Heart left ventricle (tissue), 16 donors: ENCODE results near the gene ARMC10. TPM values are rescaled to one million over a fixed set of nuclear protein-coding genes. Genes with fewer than 3 reads are reported as not detected.
"Not testable (repeated sequence)": the region's sequence is repeated elsewhere in the genome, so short reads cannot be mapped to it uniquely, and the experiment has no call there.

Experiments
- ATAC-seq, 4 donors: fragments of 200-7000 bp; cut with Tn5 transposase; one replicate each; pipeline ENCODE4 v1.9.1; 2020 to 2022; ENCODE audit warnings: moderate library complexity in 4 of 4, mild to moderate bottlenecking in 3 of 4, moderate number of reproducible peaks in 1 of 4
- DNase-seq, 5 donors: peaks; one replicate each; pipeline ENCODE4 v3.0.0-alpha.2; 2020
- H3K27ac ChIP-seq, 12 donors: fragments of 200-600 bp; sonication (generic) in 4 of 12; one replicate each; pipeline versions ENCODE4 v1.5.0 to v1.8.0; 2016 to 2022; ENCODE audit warnings: mild to moderate bottlenecking in 2 of 12
- H3K27me3 ChIP-seq, 9 donors: fragments of 200-600 bp; sonication (generic) in 2 of 9; one replicate each; pipeline versions ENCODE4 v1.5.1 to v1.8.0; 2016 to 2022; ENCODE audit warnings: mild to moderate bottlenecking in 3 of 9
- H3K36me3 ChIP-seq, 9 donors: fragments of 200-600 bp; sonication (generic) in 2 of 9; one replicate each; pipeline versions ENCODE4 v1.5.0 to v1.8.0; 2018 to 2022; ENCODE audit warnings: mild to moderate bottlenecking in 2 of 9
- H3K4me1 ChIP-seq, 12 donors: fragments of 200-600 bp; sonication (generic) in 4 of 12; one replicate each; pipeline versions ENCODE4 v1.5.0 to v1.8.0; 2016 to 2022; ENCODE audit warnings: mild to moderate bottlenecking in 3 of 12
- H3K4me3 ChIP-seq, 12 donors: fragments of 200-600 bp; sonication (generic) in 4 of 12; one replicate each; pipeline versions ENCODE4 v1.5.0 to v1.8.0; 2017 to 2022; ENCODE audit warnings: mild to moderate bottlenecking in 9 of 12, moderate library complexity in 4 of 12
- H3K9me3 ChIP-seq, 12 donors: fragments of 200-600 bp; sonication (generic) in 4 of 12; one replicate each; pipeline versions ENCODE4 v1.5.0 to v1.8.0; 2016 to 2022; ENCODE audit warnings: mild to moderate bottlenecking in 1 of 12
- CTCF ChIP-seq, 12 donors: fragments of 200-600 bp; sonication (generic) in 4 of 12; IDR thresholded peaks; one replicate each; pipeline versions ENCODE4 v1.5.0 to v1.8.0; 2018 to 2022; ENCODE audit warnings: antibody characterized with exemption in 12 of 12, mild to moderate bottlenecking in 5 of 12
- POLR2A ChIP-seq, 2 donors: fragments of 450-650 bp; IDR thresholded peaks; one replicate each; pipeline ENCODE4 v1.6.1; 2017; ENCODE audit warnings: antibody characterized with exemption in 2 of 2, mild to moderate bottlenecking in 2 of 2, moderate library complexity in 2 of 2
- WGBS, 4 donors: extraction: QIAGEN DNeasy Blood & Tissue Kit in 2 of 4; methylation state at CpG; one replicate each; pipeline versions ENCODE4 v1.1.5 to v1.1.7; 2013 to 2018; 5-methylcytosine and 5-hydroxymethylcytosine counted together
- intact Hi-C, 10 donors: fragments of 100-400 bp; cut with DNase I; formaldehyde crosslinking; loops; one replicate each; pipeline versions ENCODE4 v1.11.1 to v1.14.2; 2022
- polyA plus RNA-seq, 2 donors: library from polyadenylated mRNA; stranded (reverse); fragments of 200-250 nt; gene quantifications; one replicate each; pipeline ENCODE4 v1.2.3, GENCODE V29; 2013
- total RNA-seq, 9 donors: library from RNA; depleted of rRNA in 2 of 9; stranded (reverse); fragments of >200 nt in 2 of 9; fragmentation: NEBNext Ultra II Directional in 3 of 9; extraction: Animal tissue kit (Norgen Biotek cat#: 25700) in 3 of 9; gene quantifications; one replicate each; pipeline versions ENCODE4 v1.1.0 to v1.2.4, GENCODE V29; 2016 to 2023
- donor health status: ischemic (EF 13 %, LVEDD 7.1; RV severe dilation, severe dysfunction).
- donor health status: healthy with polysubstance abuse.
- donor health status: DM: no; HTN: yes; CAD: no.
- donor health status: DM: no; HTN: no; CAD: no.
- donor health status: ischemic (EF 25% LVEDD 6.9; RV normal size, moderate dysfunction).
- donor health status: ischemic (EF 25% LVEDD 5.7; RV mildly dilated, moderate dysfunction).
- donor health status: healthy.
- donor health status: DM: yes; HTN: yes; CAD: no.
- donor health status: ischemic (EF 35%, LVEDD 5.7; RV mildly dilated, moderate dysfunction).
- donor health status: nonischemic (EF 11% LVEDD 7.7; RV severe dilation, severe dysfunction).
- donor health status: DM: yes; HTN: yes; CAD: no.
- donor health status: PGD.
- donor health status: ischemic (EF 29% LVEDD 5.4; RV normal size, mild dysfunction).
- donor health status: nonischemic (EF 23%, LVEDD 6.1; RV moderate dilation, normal function).

ARMC10 gene
- total and polyA plus RNA-seq, 11 donors = 13.4 to 29.7 (median 24.9) TPM

GRCh38 chr7:103079836-103080235, 4.9 kb downstream of the ARMC10 start:
- Histone ChIP-seq H3K4me3 (no peak overlapping the region), H3K9me3 (no peaks in the 10 kb centered on the region), H3K27ac (no peak overlapping the region), H3K36me3 (peaks cover 0 to 20% (median 18%) of the 10 kb centered on the region in 9 donors), H3K27me3 (no peaks in the 10 kb centered on the region), H3K4me1 (peaks cover 0 to 22% (median 10%) of the 10 kb centered on the region in 12 donors)
- TF ChIP-seq CTCF (IDR thresholded peaks at IDR 0.05) (no peak), POLR2A (IDR thresholded peaks at IDR 0.05) (no peak)
- ATAC-seq (no peak), DNase-seq (no peak)
- intact Hi-C loops = loop anchor here in 4 of 10 donors (5.0 to 10.0 kb wide), 3 partner anchors 65 to 335 kb away; partner anchors contain the start of genes NAPEPLD (in 3 of the 4) and FAM185A (in 1 of the 4)
- 86 to 90% (median 89%) methylated on average over 3 of the region's 3 CpGs for WGBS, 4 donors

- WGBS, 4 donors = 96 to 99% (median 98%) methylated on average over 2 of the region's 2 CpGs
- H3K4me1 ChIP-seq = peaks cover 0 to 18% (median 7%) of the 10 kb centered on the region in 12 donors
- H3K9me3 ChIP-seq = no peaks in the 10 kb centered on the region
- peaks cover 0 to 31% (median 28%) of the 10 kb centered on the region in 9 donors for H3K36me3 ChIP-seq
- intact Hi-C loops = loop anchor here in 1 of 10 donors (10.0 kb wide), 1 partner anchor 64 kb away; the partner anchor contains the start of gene NAPEPLD
- no peaks in the 10 kb centered on the region for H3K27me3 ChIP-seq
- TF ChIP-seq CTCF (IDR thresholded peaks at IDR 0.05) (no peak), POLR2A (IDR thresholded peaks at IDR 0.05) (no peak)
- H3K4me3 ChIP-seq = no peak overlapping the region
- ATAC-seq = no peak
- no peak overlapping the region for H3K27ac ChIP-seq
- DNase-seq = no peak
These were observed 6.0 kb downstream of the ARMC10 start for GRCh38 chr7:103080923-103081322.

- H3K36me3 ChIP-seq = peaks cover 0 to 47% (median 44%) of the 10 kb centered on the region in 9 donors
- 91 to 100% (median 98%) methylated on average over 1 of the region's 1 CpG for WGBS, 4 donors
- intact Hi-C loops = loop anchor here in 1 of 10 donors (10.0 kb wide), 1 partner anchor 62 kb away; the partner anchor contains the start of gene NAPEPLD
These were observed 7.6 kb downstream of the ARMC10 start for GRCh38 chr7:103082497-103082896.

GRCh38 chr7:103083210-103083609, 8.3 kb downstream of the ARMC10 start:
- Histone ChIP-seq H3K27ac (no peak overlapping the region), H3K4me3 (no peak overlapping the region), H3K9me3 (no peaks in the 10 kb centered on the region), H3K27me3 (no peaks in the 10 kb centered on the region), H3K36me3 (peaks cover 0 to 54% (median 51%) of the 10 kb centered on the region in 9 donors), H3K4me1 (no peaks in the 10 kb centered on the region)
- no peak for TF ChIP-seq CTCF (IDR thresholded peaks at IDR 0.05)
- no peak for TF ChIP-seq POLR2A (IDR thresholded peaks at IDR 0.05)
- ATAC-seq (no peak), DNase-seq (no peak)
- intact Hi-C loops = loop anchor here in 1 of 10 donors (10.0 kb wide), 1 partner anchor 62 kb away; the partner anchor contains the start of gene NAPEPLD
- 94 to 96% (median 96%) methylated on average over 3 of the region's 3 CpGs for WGBS, 4 donors

More at GRCh38 chr7:103082497-103082896, 7.6 kb downstream of the ARMC10 start:
- ATAC-seq (no peak), DNase-seq (no peak)
- no peak overlapping the region for H3K27ac ChIP-seq
- H3K27me3 ChIP-seq = no peaks in the 10 kb centered on the region
- peaks cover 0 to 2% (median 0%) of the 10 kb centered on the region in 12 donors for H3K4me1 ChIP-seq
- no peak overlapping the region for H3K4me3 ChIP-seq
- TF ChIP-seq POLR2A (IDR thresholded peaks at IDR 0.05) (no peak), CTCF (IDR thresholded peaks at IDR 0.05) (no peak)
- H3K9me3 ChIP-seq = no peaks in the 10 kb centered on the region

- H3K4me1 ChIP-seq, intact Hi-C loops, ATAC-seq, H3K9me3 ChIP-seq, H3K4me3 ChIP-seq, H3K27ac ChIP-seq, H3K27me3 ChIP-seq, DNase-seq: not testable (repeated sequence)
- WGBS, 4 donors = 65 to 84% (median 70%) methylated on average over 4 of the region's 4 CpGs
- H3K36me3 ChIP-seq = peaks cover 0 to 85% (median 70%) of the 10 kb centered on the region in 9 donors
These were observed 17.4 kb downstream of the ARMC10 start for GRCh38 chr7:103092321-103092720.
